Heart left ventricle (tissue), 16 donors: Measurements from ENCODE around the gene SPATA24. TPM values are rescaled to one million over a fixed set of nuclear protein-coding genes. Genes with fewer than 3 reads are reported as not detected.

ENCODE experiments used
- ATAC-seq, 4 donors: fragments of 200-7000 bp; cut with Tn5 transposase; one replicate each; pipeline ENCODE4 v1.9.1; 2020 to 2022; ENCODE audit warnings: moderate library complexity in 4 of 4, mild to moderate bottlenecking in 3 of 4, moderate number of reproducible peaks in 1 of 4
- DNase-seq, 5 donors: peaks; one replicate each; pipeline ENCODE4 v3.0.0-alpha.2; 2020
- H3K27ac ChIP-seq, 12 donors: fragments of 200-600 bp; sonication (generic) in 4 of 12; one replicate each; pipeline versions ENCODE4 v1.5.0 to v1.8.0; 2016 to 2022; ENCODE audit warnings: mild to moderate bottlenecking in 2 of 12
- H3K27me3 ChIP-seq, 9 donors: fragments of 200-600 bp; sonication (generic) in 2 of 9; one replicate each; pipeline versions ENCODE4 v1.5.1 to v1.8.0; 2016 to 2022; ENCODE audit warnings: mild to moderate bottlenecking in 3 of 9
- H3K36me3 ChIP-seq, 9 donors: fragments of 200-600 bp; sonication (generic) in 2 of 9; one replicate each; pipeline versions ENCODE4 v1.5.0 to v1.8.0; 2018 to 2022; ENCODE audit warnings: mild to moderate bottlenecking in 2 of 9
- H3K4me1 ChIP-seq, 12 donors: fragments of 200-600 bp; sonication (generic) in 4 of 12; one replicate each; pipeline versions ENCODE4 v1.5.0 to v1.8.0; 2016 to 2022; ENCODE audit warnings: mild to moderate bottlenecking in 3 of 12
- H3K4me3 ChIP-seq, 12 donors: fragments of 200-600 bp; sonication (generic) in 4 of 12; one replicate each; pipeline versions ENCODE4 v1.5.0 to v1.8.0; 2017 to 2022; ENCODE audit warnings: mild to moderate bottlenecking in 9 of 12, moderate library complexity in 4 of 12
- H3K9me3 ChIP-seq, 12 donors: fragments of 200-600 bp; sonication (generic) in 4 of 12; one replicate each; pipeline versions ENCODE4 v1.5.0 to v1.8.0; 2016 to 2022; ENCODE audit warnings: mild to moderate bottlenecking in 1 of 12
- CTCF ChIP-seq, 12 donors: fragments of 200-600 bp; sonication (generic) in 4 of 12; IDR thresholded peaks; one replicate each; pipeline versions ENCODE4 v1.5.0 to v1.8.0; 2018 to 2022; ENCODE audit warnings: antibody characterized with exemption in 12 of 12, mild to moderate bottlenecking in 5 of 12
- POLR2A ChIP-seq, 2 donors: fragments of 450-650 bp; IDR thresholded peaks; one replicate each; pipeline ENCODE4 v1.6.1; 2017; ENCODE audit warnings: antibody characterized with exemption in 2 of 2, mild to moderate bottlenecking in 2 of 2, moderate library complexity in 2 of 2
- WGBS, 4 donors: extraction: QIAGEN DNeasy Blood & Tissue Kit in 2 of 4; methylation state at CpG; one replicate each; pipeline versions ENCODE4 v1.1.5 to v1.1.7; 2013 to 2018; 5-methylcytosine and 5-hydroxymethylcytosine counted together
- intact Hi-C, 10 donors: fragments of 100-400 bp; cut with DNase I; formaldehyde crosslinking; loops; one replicate each; pipeline versions ENCODE4 v1.11.1 to v1.14.2; 2022
- polyA plus RNA-seq, 2 donors: library from polyadenylated mRNA; stranded (reverse); fragments of 200-250 nt; gene quantifications; one replicate each; pipeline ENCODE4 v1.2.3, GENCODE V29; 2013
- total RNA-seq, 9 donors: library from RNA; depleted of rRNA in 2 of 9; stranded (reverse); fragments of >200 nt in 2 of 9; fragmentation: NEBNext Ultra II Directional in 3 of 9; extraction: Animal tissue kit (Norgen Biotek cat#: 25700) in 3 of 9; gene quantifications; one replicate each; pipeline versions ENCODE4 v1.1.0 to v1.2.4, GENCODE V29; 2016 to 2023
- donor health status: ischemic (EF 13 %, LVEDD 7.1; RV severe dilation, severe dysfunction).
- donor health status: healthy with polysubstance abuse.
- donor health status: DM: no; HTN: yes; CAD: no.
- donor health status: DM: no; HTN: no; CAD: no.
- donor health status: ischemic (EF 25% LVEDD 6.9; RV normal size, moderate dysfunction).
- donor health status: ischemic (EF 25% LVEDD 5.7; RV mildly dilated, moderate dysfunction).
- donor health status: healthy.
- donor health status: DM: yes; HTN: yes; CAD: no.
- donor health status: ischemic (EF 35%, LVEDD 5.7; RV mildly dilated, moderate dysfunction).
- donor health status: nonischemic (EF 11% LVEDD 7.7; RV severe dilation, severe dysfunction).
- donor health status: DM: yes; HTN: yes; CAD: no.
- donor health status: PGD.
- donor health status: ischemic (EF 29% LVEDD 5.4; RV normal size, mild dysfunction).
- donor health status: nonischemic (EF 23%, LVEDD 6.1; RV moderate dilation, normal function).

SPATA24 gene
- total and polyA plus RNA-seq, 11 donors: 10.7 to 37.8 (median 16.0) TPM

DNA sequence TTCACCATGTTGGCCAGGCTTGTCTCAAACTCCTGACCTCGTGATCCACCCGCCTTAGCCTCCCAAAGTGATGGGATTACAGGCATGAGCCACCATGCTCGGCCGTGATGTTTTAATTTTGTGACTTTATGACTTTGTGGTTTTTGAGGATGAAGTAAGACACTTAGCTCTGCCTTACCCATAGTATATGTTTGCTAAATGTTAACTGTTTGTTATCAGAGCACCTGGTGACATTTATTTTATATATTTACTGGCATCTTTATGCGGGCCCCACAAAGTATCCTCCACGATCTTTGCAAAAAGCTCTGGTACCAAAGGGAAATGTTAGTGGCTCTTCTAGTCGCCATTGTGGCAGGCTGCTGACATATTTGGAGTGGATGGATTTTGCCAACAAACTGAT lies 27.5 kb downstream of the SPATA24 start:
- DNase-seq: no peak
- intact Hi-C loops: no loop called here
- Histone ChIP-seq H3K27me3 (no peaks in the 10 kb centered on the region), H3K36me3 (peaks cover 0 to 29% (median 22%) of the 10 kb centered on the region in 9 donors), H3K4me1 (peaks cover 0 to 33% (median 6%) of the 10 kb centered on the region in 12 donors), H3K27ac (no peak overlapping the region), H3K4me3 (no peak overlapping the region), H3K9me3 (no peaks in the 10 kb centered on the region)
- TF ChIP-seq POLR2A (IDR thresholded peaks at IDR 0.05): no peak
- WGBS, 4 donors: 91 to 98% (median 95%) methylated on average over 7 of the region's 7 CpGs
- ATAC-seq: no peak

GRCh38 chr5:139374909-139375308 lies 29.0 kb downstream of the SPATA24 start:
- Histone ChIP-seq H3K4me1 (peaks cover 0 to 41% (median 6%) of the 10 kb centered on the region in 12 donors), H3K4me3 (no peak overlapping the region), H3K27me3 (no peaks in the 10 kb centered on the region), H3K9me3 (no peaks in the 10 kb centered on the region), H3K36me3 (peaks cover 0 to 42% (median 35%) of the 10 kb centered on the region in 9 donors), H3K27ac (peak overlapping the region in 2 of 12 donors; percentile 76 to 81)
- intact Hi-C loops: no loop called here
- ATAC-seq (no peak), DNase-seq (no peak)
- TF ChIP-seq POLR2A (IDR thresholded peaks at IDR 0.05): no peak
- no peak for TF ChIP-seq CTCF (IDR thresholded peaks at IDR 0.05)
- 90 to 100% (median 95%) methylated on average over 2 of the region's 2 CpGs for WGBS, 4 donors

DNA sequence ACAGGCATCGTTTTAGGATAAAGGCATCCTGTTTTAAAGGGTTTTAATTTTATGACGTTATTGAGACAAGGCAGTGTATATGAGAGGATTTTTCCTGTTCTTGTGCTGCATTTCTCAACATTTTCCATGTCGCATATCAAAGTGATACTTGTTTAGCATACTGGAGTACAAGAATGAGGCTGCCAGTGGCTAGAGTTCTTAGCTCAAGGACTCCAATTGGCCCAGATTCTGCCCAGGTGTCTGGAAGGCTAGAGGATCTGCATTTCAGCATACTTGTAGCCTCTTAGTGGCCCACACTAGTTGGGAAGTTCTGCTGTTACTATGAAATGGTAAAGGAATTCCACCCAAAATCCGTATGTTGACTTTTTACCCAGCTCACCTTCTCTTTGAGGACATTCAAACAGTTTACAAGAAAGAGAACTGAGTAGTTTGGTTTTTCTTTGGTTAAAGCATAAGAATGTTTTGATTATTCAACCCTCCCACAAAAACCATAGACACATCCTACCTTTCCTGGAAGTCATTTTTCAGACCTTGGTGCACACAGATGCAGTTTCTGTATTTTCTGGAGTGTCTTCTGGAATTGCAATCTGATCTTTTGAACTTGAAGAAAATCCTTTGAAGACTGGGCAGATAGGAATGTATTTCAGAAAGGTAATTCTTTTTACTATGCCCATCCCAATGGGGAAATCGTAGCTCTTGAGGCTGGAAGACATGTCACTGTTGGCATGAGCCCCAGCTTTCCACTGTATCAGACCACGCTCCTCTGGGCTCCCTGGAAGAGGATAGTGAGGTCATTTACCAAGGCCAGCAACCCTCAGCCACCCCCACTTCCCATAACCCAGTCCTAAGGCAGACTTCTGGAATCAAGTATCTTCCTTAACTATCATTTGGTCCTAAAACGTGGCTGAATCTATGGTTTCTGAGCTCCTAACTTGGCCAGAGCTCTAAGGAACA lies 32.1 kb downstream of the SPATA24 start:
- peaks cover 0 to 45% (median 6%) of the 10 kb centered on the region in 12 donors for H3K4me1 ChIP-seq
- DNase-seq (peak in 2 of 5 donors; percentile 64 to 75), ATAC-seq (peak; percentile 34 to 82 (median 69))
- no peaks in the 10 kb centered on the region for H3K27me3 ChIP-seq
- peak overlapping the region in 10 of 12 donors; percentile 12 to 81 (median 40) for H3K27ac ChIP-seq
- H3K9me3 ChIP-seq: no peaks in the 10 kb centered on the region
- intact Hi-C loops: no loop called here
- H3K4me3 ChIP-seq: no peak overlapping the region
- 71 to 76% (median 73%) methylated on average over 7 of the region's 7 CpGs for WGBS, 4 donors
- H3K36me3 ChIP-seq: peaks cover 0 to 73% (median 61%) of the 10 kb centered on the region in 9 donors
- TF ChIP-seq POLR2A (IDR thresholded peaks at IDR 0.05) (no peak), CTCF (IDR thresholded peaks at IDR 0.05) (no peak)

DNA sequence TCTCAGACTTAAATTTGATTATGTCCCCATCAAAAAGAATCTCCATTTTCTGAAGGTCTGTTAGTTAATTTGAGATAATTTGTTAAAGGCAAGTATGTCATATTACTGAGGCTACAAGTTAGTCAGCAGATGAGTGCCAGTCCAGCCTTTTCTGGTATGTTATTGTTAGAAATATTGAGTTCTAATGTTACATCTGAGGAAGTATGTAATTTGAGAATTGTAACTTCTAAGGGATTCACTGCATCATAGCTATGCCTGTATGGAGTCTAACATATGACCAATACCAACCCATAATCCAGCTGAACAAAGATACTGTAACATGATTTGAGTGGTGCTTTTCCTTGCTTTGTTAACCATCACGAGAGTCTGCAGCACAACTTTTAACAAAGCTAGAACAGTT lies 34.7 kb downstream of the SPATA24 start:
- peaks cover 0 to 39% (median 6%) of the 10 kb centered on the region in 12 donors for H3K4me1 ChIP-seq
- H3K4me3 ChIP-seq: no peak overlapping the region
- peaks cover 0 to 94% (median 87%) of the 10 kb centered on the region in 9 donors for H3K36me3 ChIP-seq
- H3K27ac ChIP-seq: peak overlapping the region in 2 of 12 donors; percentile 3 to 33
- 80 to 88% (median 87%) methylated on average over 1 of the region's 1 CpG for WGBS, 4 donors
- no peaks in the 10 kb centered on the region for H3K9me3 ChIP-seq
- TF ChIP-seq POLR2A (IDR thresholded peaks at IDR 0.05): no peak
- TF ChIP-seq CTCF (IDR thresholded peaks at IDR 0.05): no peak
- no peak for DNase-seq
- H3K27me3 ChIP-seq: no peaks in the 10 kb centered on the region
- intact Hi-C loops: no loop called here
- ATAC-seq: no peak
